Measurements from ENCODE around the gene YPEL5. TPM values are rescaled to one million over a fixed set of nuclear protein-coding genes. Genes with fewer than 3 reads are reported as not detected.

YPEL5 gene
- total and polyA plus RNA-seq, 2 donors (not counting 1 experiment from before 2014, with no cell fraction given), result 94.7 to 159 TPM

- no peaks in the 10 kb centered on the region for H3K9me3 ChIP-seq (ENCODE audit: control insufficient read depth, insufficient read depth, low read depth, low read length)
- no peak overlapping the region for H3K4me3 ChIP-seq (replicated peaks in 1 of 4; ENCODE audit: control extremely low read depth in 1 of 4, insufficient read depth in 1 of 4, low read depth in 3 of 4, low read length in 4 of 4)
- H3K4me2 ChIP-seq (ENCODE audit: extremely low read depth, insufficient read depth, low read length), result no peak overlapping the region
- H3K27me3 ChIP-seq (ENCODE audit: control insufficient read depth, insufficient read depth, low read length), result peaks cover 5% of the 10 kb centered on the region
- no peak overlapping the region for H3K27ac ChIP-seq (ENCODE audit: insufficient read depth, low read length)
- no peaks in the 10 kb centered on the region for H3K79me2 ChIP-seq (ENCODE audit: control insufficient read depth, insufficient read depth, low read length)
- H3K9ac ChIP-seq (ENCODE audit: insufficient read depth, low read length), result no peak overlapping the region
- H3K4me1 ChIP-seq (ENCODE audit: control insufficient read depth, extremely low read depth, insufficient read depth, low read length), result no peaks in the 10 kb centered on the region
- TF ChIP-seq CTCF (conservative IDR thresholded peaks at IDR 0.05 in 1 of 2, IDR thresholded peaks at IDR 0.05 in 1 of 2; ENCODE audit: low read depth in 1 of 2, low read length in 2 of 2), result no peak
- no peak for TF ChIP-seq EZH2 (IDR thresholded peaks at IDR 0.05; ENCODE audit: low read length, missing control alignments)
- H3K36me3 ChIP-seq (ENCODE audit: control insufficient read depth, insufficient read depth, low read length), result no peaks in the 10 kb centered on the region
- H4K20me1 ChIP-seq (ENCODE audit: control insufficient read depth, extremely low read depth, insufficient read depth, low read length), result no peaks in the 10 kb centered on the region
- no peak overlapping the region for H2AFZ ChIP-seq (ENCODE audit: low read length)
- DNase-seq (ENCODE audit: low read depth in 2 of 2), result no peak
Measured at GRCh38 chr2:30203156-30203555, 56.3 kb downstream of the YPEL5 start.

- H3K27me3 ChIP-seq (ENCODE audit: control insufficient read depth, insufficient read depth, low read length), result peaks cover 5% of the 10 kb centered on the region
- no peak overlapping the region for H3K9ac ChIP-seq (ENCODE audit: insufficient read depth, low read length)
- TF ChIP-seq EZH2 (IDR thresholded peaks at IDR 0.05; ENCODE audit: low read length, missing control alignments) (no peak), CTCF (conservative IDR thresholded peaks at IDR 0.05 in 1 of 2, IDR thresholded peaks at IDR 0.05 in 1 of 2; ENCODE audit: low read depth in 1 of 2, low read length in 2 of 2) (no peak)
- H3K27ac ChIP-seq (ENCODE audit: insufficient read depth, low read length), result no peak overlapping the region
- H3K79me2 ChIP-seq (ENCODE audit: control insufficient read depth, insufficient read depth, low read length), result no peaks in the 10 kb centered on the region
- no peaks in the 10 kb centered on the region for H4K20me1 ChIP-seq (ENCODE audit: control insufficient read depth, extremely low read depth, insufficient read depth, low read length)
- H2AFZ ChIP-seq (ENCODE audit: low read length), result no peak overlapping the region
- H3K4me1 ChIP-seq (ENCODE audit: control insufficient read depth, extremely low read depth, insufficient read depth, low read length), result no peaks in the 10 kb centered on the region
- no peak overlapping the region for H3K4me2 ChIP-seq (ENCODE audit: extremely low read depth, insufficient read depth, low read length)
- no peak overlapping the region for H3K4me3 ChIP-seq (replicated peaks in 1 of 4; ENCODE audit: control extremely low read depth in 1 of 4, insufficient read depth in 1 of 4, low read depth in 3 of 4, low read length in 4 of 4)
- DNase-seq (ENCODE audit: low read depth in 2 of 2), result no peak
- H3K36me3 ChIP-seq (ENCODE audit: control insufficient read depth, insufficient read depth, low read length), result no peaks in the 10 kb centered on the region
- H3K9me3 ChIP-seq (ENCODE audit: control insufficient read depth, insufficient read depth, low read depth, low read length), result no peaks in the 10 kb centered on the region
Measured at GRCh38 chr2:30204281-30204680, 57.5 kb downstream of the YPEL5 start.

- Histone ChIP-seq H3K4me3 (replicated peaks in 1 of 4; ENCODE audit: control extremely low read depth in 1 of 4, insufficient read depth in 1 of 4, low read depth in 3 of 4, low read length in 4 of 4) (no peak overlapping the region), H3K9me3 (ENCODE audit: control insufficient read depth, insufficient read depth, low read depth, low read length) (no peaks in the 10 kb centered on the region), H4K20me1 (ENCODE audit: control insufficient read depth, extremely low read depth, insufficient read depth, low read length) (no peaks in the 10 kb centered on the region), H3K4me2 (ENCODE audit: extremely low read depth, insufficient read depth, low read length) (no peak overlapping the region), H3K27ac (ENCODE audit: insufficient read depth, low read length) (no peak overlapping the region), H3K9ac (ENCODE audit: insufficient read depth, low read length) (no peak overlapping the region), H3K79me2 (ENCODE audit: control insufficient read depth, insufficient read depth, low read length) (no peaks in the 10 kb centered on the region), H3K36me3 (ENCODE audit: control insufficient read depth, insufficient read depth, low read length) (no peaks in the 10 kb centered on the region), H2AFZ (ENCODE audit: low read length) (no peak overlapping the region), H3K4me1 (ENCODE audit: control insufficient read depth, extremely low read depth, insufficient read depth, low read length) (no peaks in the 10 kb centered on the region), H3K27me3 (ENCODE audit: control insufficient read depth, insufficient read depth, low read length) (peaks cover 5% of the 10 kb centered on the region)
- TF ChIP-seq EZH2 (IDR thresholded peaks at IDR 0.05; ENCODE audit: low read length, missing control alignments) (no peak), CTCF (conservative IDR thresholded peaks at IDR 0.05 in 1 of 2, IDR thresholded peaks at IDR 0.05 in 1 of 2; ENCODE audit: low read depth in 1 of 2, low read length in 2 of 2) (no peak)
- no peak for DNase-seq (ENCODE audit: low read depth in 2 of 2)
Measured at GRCh38 chr2:30205456-30205855, 58.6 kb downstream of the YPEL5 start.

All from fibroblast of lung (primary cell).